ENCODE results near the gene STKLD1. TPM values are rescaled to one million over a fixed set of nuclear protein-coding genes. Genes with fewer than 3 reads are reported as not detected.
"Not testable (repeated sequence)": the region's sequence is repeated elsewhere in the genome, so short reads cannot be mapped to it uniquely, and the experiment has no call there.

STKLD1 gene
- total RNA-seq, 5 donors from 2014 or later (not counting 1 experiment from before 2014, with no cell fraction given) = 0.49 to 1.1 (median 0.70) TPM

DNA sequence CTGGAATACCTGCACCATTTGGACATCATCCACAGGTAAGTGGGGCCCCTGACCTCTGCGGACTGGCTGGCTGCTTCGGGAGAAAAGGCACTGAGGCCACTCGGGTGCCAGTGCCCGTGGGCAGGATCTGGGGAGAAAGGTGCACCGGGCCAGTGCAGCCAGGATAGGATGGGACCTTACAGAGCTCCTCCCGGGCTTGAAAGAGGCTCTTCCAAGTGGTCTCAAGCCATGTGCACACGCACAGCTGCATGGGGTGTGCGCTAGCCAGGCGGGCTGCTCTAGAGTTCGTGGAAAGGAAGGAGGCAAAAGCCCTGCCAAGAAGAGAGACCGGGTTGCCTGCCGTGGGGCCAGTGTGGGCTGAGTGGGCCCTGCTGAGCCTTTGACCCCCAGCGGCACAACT lies 13.4 kb downstream of the STKLD1 start:
- no peaks in the 10 kb centered on the region for H3K4me1 ChIP-seq (ENCODE audit: control insufficient read depth in 1 of 2, extremely low read depth in 1 of 2, insufficient read depth in 2 of 2, low read length in 2 of 2)
- Mint-ChIP-seq H3K4me1 (no peaks in the 10 kb centered on the region), H3K9me3 (no peaks in the 10 kb centered on the region), H3K36me3 (no peaks in the 10 kb centered on the region), H3K27ac (no peak overlapping the region), H3K4me3 (no peak overlapping the region), H3K27me3 (peaks cover 0 to 14% of the 10 kb centered on the region in 2 donors)
- ATAC-seq (replicated peaks in 1 of 4) (no peak), DNase-seq (no peak)
- POLR2A ChIA-PET = no interaction called here
- CTCF ChIA-PET = no interaction called here
- peaks cover 0 to 40% of the 10 kb centered on the region in 2 experiments for H3K27me3 ChIP-seq (replicated peaks in 1 of 2; ENCODE audit: control insufficient read depth in 2 of 2, extremely low read depth in 1 of 2, insufficient read depth in 2 of 2, low read length in 1 of 2)
- no peak overlapping the region for H3K27ac ChIP-seq (ENCODE audit: low read length)
- H3K36me3 ChIP-seq (ENCODE audit: control insufficient read depth in 2 of 2, extremely low read depth in 1 of 2, insufficient read depth in 1 of 2, low read length in 1 of 2) = no peaks in the 10 kb centered on the region
- WGBS (ENCODE audit: insufficient coverage) = 81% methylated on average over 10 of the region's 13 CpGs
- H3K4me3 ChIP-seq (ENCODE audit: control insufficient read depth in 1 of 2, extremely low read depth in 1 of 2, low read length in 1 of 2) = no peak overlapping the region
- H3K9me3 ChIP-seq = no peaks in the 10 kb centered on the region

DNA sequence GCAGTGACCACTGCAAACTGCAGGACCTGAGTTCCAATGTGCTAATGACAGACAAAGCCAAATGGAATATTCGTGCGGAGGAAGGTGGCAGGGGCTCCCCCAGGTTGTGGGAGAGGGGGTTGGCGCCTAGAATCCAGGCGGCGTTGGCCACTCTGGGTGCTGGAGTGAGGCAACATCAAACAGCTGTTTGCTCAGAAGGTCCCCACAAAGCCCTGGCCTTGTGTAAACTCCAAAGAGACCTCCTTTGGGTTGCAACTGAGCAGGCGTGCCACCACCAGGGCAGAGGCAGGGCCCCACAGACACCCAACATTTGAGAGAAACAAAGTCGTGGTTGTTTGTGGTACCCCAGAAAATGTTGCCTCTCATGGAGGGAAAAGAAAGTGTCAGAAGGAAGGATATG lies 14.5 kb downstream of the STKLD1 start:
- ChIA-PET POLR2A (no interaction called here), CTCF (no interaction called here)
- DNase-seq = no peak
- no peak overlapping the region for H3K27ac ChIP-seq (ENCODE audit: low read length)
- H3K27ac Mint-ChIP-seq = no peak overlapping the region
- H3K36me3 Mint-ChIP-seq = no peaks in the 10 kb centered on the region
- peaks cover 0 to 42% of the 10 kb centered on the region in 2 experiments for H3K27me3 ChIP-seq (replicated peaks in 1 of 2; ENCODE audit: control insufficient read depth in 2 of 2, extremely low read depth in 1 of 2, insufficient read depth in 2 of 2, low read length in 1 of 2)
- H3K4me1 ChIP-seq (ENCODE audit: control insufficient read depth in 1 of 2, extremely low read depth in 1 of 2, insufficient read depth in 2 of 2, low read length in 2 of 2) = no peaks in the 10 kb centered on the region
- peaks cover 0 to 14% of the 10 kb centered on the region in 2 donors for H3K27me3 Mint-ChIP-seq
- no peaks in the 10 kb centered on the region for H3K4me1 Mint-ChIP-seq
- H3K9me3 ChIP-seq = no peaks in the 10 kb centered on the region
- no peak overlapping the region for H3K4me3 ChIP-seq (ENCODE audit: control insufficient read depth in 1 of 2, extremely low read depth in 1 of 2, low read length in 1 of 2)
- WGBS (ENCODE audit: insufficient coverage) = 90% methylated on average over 6 of the region's 7 CpGs
- ATAC-seq (replicated peaks in 1 of 4) = no peak
- no peaks in the 10 kb centered on the region for H3K9me3 Mint-ChIP-seq
- H3K36me3 ChIP-seq (ENCODE audit: control insufficient read depth in 2 of 2, extremely low read depth in 1 of 2, insufficient read depth in 1 of 2, low read length in 1 of 2) = no peaks in the 10 kb centered on the region
- no peak overlapping the region for H3K4me3 Mint-ChIP-seq

DNA sequence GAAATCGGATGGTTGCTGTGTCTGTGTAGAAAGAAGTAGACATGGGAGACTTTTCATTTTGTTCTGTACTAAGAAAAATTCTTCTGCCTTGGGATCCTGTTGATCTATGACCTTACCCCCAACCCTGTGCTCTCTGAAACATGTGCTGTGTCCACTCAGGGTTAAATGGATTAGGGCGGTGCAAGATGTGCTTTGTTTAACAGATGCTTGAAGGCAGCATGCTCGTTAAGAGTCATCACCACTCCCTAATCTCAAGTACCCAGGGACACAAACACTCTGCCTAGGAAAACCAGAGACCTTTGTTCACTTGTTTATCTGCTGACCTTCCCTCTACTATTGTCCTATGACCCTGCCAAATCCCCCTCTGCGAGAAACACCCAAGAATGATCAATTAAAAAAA lies 15.3 kb downstream of the STKLD1 start:
- H3K4me3 Mint-ChIP-seq; H3K36me3 Mint-ChIP-seq; H3K27ac Mint-ChIP-seq; CTCF ChIA-PET; H3K9me3 Mint-ChIP-seq; H3K27ac ChIP-seq (ENCODE audit: low read length); H3K4me1 Mint-ChIP-seq; ATAC-seq (replicated peaks in 1 of 4); H3K9me3 ChIP-seq; H3K4me3 ChIP-seq (ENCODE audit: control insufficient read depth in 1 of 2, extremely low read depth in 1 of 2, low read length in 1 of 2); POLR2A ChIA-PET; DNase-seq; H3K4me1 ChIP-seq (ENCODE audit: control insufficient read depth in 1 of 2, extremely low read depth in 1 of 2, insufficient read depth in 2 of 2, low read length in 2 of 2); H3K36me3 ChIP-seq (ENCODE audit: control insufficient read depth in 2 of 2, extremely low read depth in 1 of 2, insufficient read depth in 1 of 2, low read length in 1 of 2): not testable (repeated sequence)
- no CpG with 5 or more reads among the region's 4 CpGs for WGBS (ENCODE audit: insufficient coverage)
- peaks cover 0 to 42% of the 10 kb centered on the region in 2 experiments for H3K27me3 ChIP-seq (replicated peaks in 1 of 2; ENCODE audit: control insufficient read depth in 2 of 2, extremely low read depth in 1 of 2, insufficient read depth in 2 of 2, low read length in 1 of 2)
- peaks cover 0 to 14% of the 10 kb centered on the region in 2 donors for H3K27me3 Mint-ChIP-seq

DNA sequence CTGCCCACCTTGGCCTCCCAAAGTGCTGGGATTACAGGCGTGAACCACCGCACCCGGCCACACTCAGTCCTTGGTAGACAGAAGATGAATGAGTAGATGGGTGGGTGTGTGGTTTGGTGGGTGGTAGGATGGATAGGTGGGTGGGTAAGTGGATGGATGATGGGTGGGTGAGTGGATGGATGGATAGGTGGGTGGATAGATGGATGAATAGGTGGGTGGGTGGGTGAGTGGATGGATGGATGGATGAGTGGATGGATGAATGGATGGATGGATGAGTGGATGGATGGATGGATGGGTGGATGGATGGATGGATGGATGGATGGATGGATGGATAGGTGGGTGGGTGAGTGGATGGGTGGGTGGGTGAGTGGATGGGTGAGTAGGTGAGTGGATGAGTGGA lies 16.1 kb downstream of the STKLD1 start:
- H3K27ac Mint-ChIP-seq; CTCF ChIA-PET; H3K4me1 ChIP-seq (ENCODE audit: control insufficient read depth in 1 of 2, extremely low read depth in 1 of 2, insufficient read depth in 2 of 2, low read length in 2 of 2); H3K27ac ChIP-seq (ENCODE audit: low read length); ATAC-seq (replicated peaks in 1 of 4); H3K4me1 Mint-ChIP-seq; H3K4me3 Mint-ChIP-seq; H3K36me3 Mint-ChIP-seq; H3K36me3 ChIP-seq (ENCODE audit: control insufficient read depth in 2 of 2, extremely low read depth in 1 of 2, insufficient read depth in 1 of 2, low read length in 1 of 2); POLR2A ChIA-PET; H3K9me3 ChIP-seq; H3K4me3 ChIP-seq (ENCODE audit: control insufficient read depth in 1 of 2, extremely low read depth in 1 of 2, low read length in 1 of 2); H3K9me3 Mint-ChIP-seq; DNase-seq: not testable (repeated sequence)
- H3K27me3 Mint-ChIP-seq = peaks cover 0 to 14% of the 10 kb centered on the region in 2 donors
- peaks cover 0 to 42% of the 10 kb centered on the region in 2 experiments for H3K27me3 ChIP-seq (replicated peaks in 1 of 2; ENCODE audit: control insufficient read depth in 2 of 2, extremely low read depth in 1 of 2, insufficient read depth in 2 of 2, low read length in 1 of 2)
- WGBS (ENCODE audit: insufficient coverage) = no CpG with 5 or more reads among the region's 3 CpGs

DNA sequence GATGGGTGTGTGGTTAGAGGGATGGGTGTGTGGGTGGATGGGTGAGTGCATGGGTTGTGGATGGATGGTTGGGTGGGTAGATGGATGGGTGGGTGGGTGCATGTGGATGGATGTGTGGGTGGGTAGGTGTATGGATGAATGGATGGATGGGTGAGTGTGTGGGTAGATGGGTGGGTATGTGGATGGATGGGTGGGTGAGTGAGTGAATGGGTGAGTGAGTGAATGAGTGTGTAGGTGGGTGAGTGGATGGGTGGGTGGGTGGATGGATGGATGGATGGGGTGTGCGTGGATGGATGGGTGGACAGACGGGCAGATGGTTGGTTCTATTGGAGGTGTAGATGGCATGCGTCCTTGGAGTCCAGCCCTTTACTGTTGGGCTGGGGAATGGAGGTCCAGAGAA lies 17.2 kb downstream of the STKLD1 start:
- H3K4me1 ChIP-seq (ENCODE audit: control insufficient read depth in 1 of 2, extremely low read depth in 1 of 2, insufficient read depth in 2 of 2, low read length in 2 of 2) = no peaks in the 10 kb centered on the region
- no peak overlapping the region for H3K4me3 ChIP-seq (ENCODE audit: control insufficient read depth in 1 of 2, extremely low read depth in 1 of 2, low read length in 1 of 2)
- peaks cover 0 to 42% of the 10 kb centered on the region in 2 experiments for H3K27me3 ChIP-seq (replicated peaks in 1 of 2; ENCODE audit: control insufficient read depth in 2 of 2, extremely low read depth in 1 of 2, insufficient read depth in 2 of 2, low read length in 1 of 2)
- H3K9me3 ChIP-seq = no peaks in the 10 kb centered on the region
- Mint-ChIP-seq H3K9me3 (no peaks in the 10 kb centered on the region), H3K4me3 (no peak overlapping the region), H3K27ac (no peak overlapping the region), H3K36me3 (no peaks in the 10 kb centered on the region), H3K4me1 (no peaks in the 10 kb centered on the region), H3K27me3 (peaks cover 0 to 14% of the 10 kb centered on the region in 2 donors)
- POLR2A ChIA-PET = no interaction called here
- no peak overlapping the region for H3K27ac ChIP-seq (ENCODE audit: low read length)
- DNase-seq (no peak), ATAC-seq (replicated peaks in 1 of 4) (no peak)
- 95% methylated on average over 3 of the region's 3 CpGs for WGBS (ENCODE audit: insufficient coverage)
- H3K36me3 ChIP-seq (ENCODE audit: control insufficient read depth in 2 of 2, extremely low read depth in 1 of 2, insufficient read depth in 1 of 2, low read length in 1 of 2) = no peaks in the 10 kb centered on the region
- CTCF ChIA-PET = no interaction called here

DNA sequence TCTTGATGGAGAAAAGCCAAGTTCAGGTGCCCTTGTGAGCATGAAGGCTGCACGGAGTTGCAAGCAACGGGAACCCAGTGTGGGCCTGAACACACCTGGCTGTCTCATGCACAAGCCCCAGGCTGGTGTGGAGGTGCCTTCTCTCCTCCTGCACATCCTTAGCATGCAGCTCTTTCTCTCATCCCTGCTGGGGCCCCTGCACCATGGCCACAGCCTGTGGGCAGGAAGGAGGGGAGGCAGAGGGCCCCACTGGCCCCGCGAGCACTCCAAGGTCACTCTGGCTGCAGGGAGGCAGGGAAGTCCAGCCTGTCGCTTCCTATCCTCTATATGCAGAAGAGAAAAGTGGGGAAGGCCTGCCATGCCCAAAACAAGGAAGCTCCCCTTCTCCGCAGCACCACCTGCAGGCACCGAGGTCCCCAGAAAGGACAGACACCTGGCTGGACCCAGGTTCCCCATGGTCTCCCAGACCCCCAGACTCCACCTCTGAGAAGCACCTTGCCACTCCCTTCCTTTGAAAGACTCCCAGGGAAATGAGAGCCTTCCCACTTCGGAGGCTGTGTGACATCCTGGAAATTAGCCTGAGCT lies 18.6 kb downstream of the STKLD1 start:
- peaks cover 0 to 10% of the 10 kb centered on the region in 2 donors for H3K27me3 Mint-ChIP-seq
- no peak for DNase-seq
- no peak overlapping the region for H3K4me3 Mint-ChIP-seq
- Histone ChIP-seq H3K36me3 (ENCODE audit: control insufficient read depth in 2 of 2, extremely low read depth in 1 of 2, insufficient read depth in 1 of 2, low read length in 1 of 2) (no peaks in the 10 kb centered on the region), H3K9me3 (no peaks in the 10 kb centered on the region), H3K4me1 (ENCODE audit: control insufficient read depth in 1 of 2, extremely low read depth in 1 of 2, insufficient read depth in 2 of 2, low read length in 2 of 2) (no peaks in the 10 kb centered on the region), H3K27me3 (replicated peaks in 1 of 2; ENCODE audit: control insufficient read depth in 2 of 2, extremely low read depth in 1 of 2, insufficient read depth in 2 of 2, low read length in 1 of 2) (peaks cover 0 to 31% of the 10 kb centered on the region in 2 experiments), H3K4me3 (ENCODE audit: control insufficient read depth in 1 of 2, extremely low read depth in 1 of 2, low read length in 1 of 2) (no peak overlapping the region), H3K27ac (ENCODE audit: low read length) (no peak overlapping the region)
- no peaks in the 10 kb centered on the region for H3K4me1 Mint-ChIP-seq
- H3K36me3 Mint-ChIP-seq = no peaks in the 10 kb centered on the region
- H3K9me3 Mint-ChIP-seq = no peaks in the 10 kb centered on the region
- ChIA-PET CTCF (no interaction called here), POLR2A (no interaction called here)
- no peak overlapping the region for H3K27ac Mint-ChIP-seq
- no peak for ATAC-seq (replicated peaks in 1 of 4)
- 50% methylated on average over 5 of the region's 8 CpGs for WGBS (ENCODE audit: insufficient coverage)

DNA sequence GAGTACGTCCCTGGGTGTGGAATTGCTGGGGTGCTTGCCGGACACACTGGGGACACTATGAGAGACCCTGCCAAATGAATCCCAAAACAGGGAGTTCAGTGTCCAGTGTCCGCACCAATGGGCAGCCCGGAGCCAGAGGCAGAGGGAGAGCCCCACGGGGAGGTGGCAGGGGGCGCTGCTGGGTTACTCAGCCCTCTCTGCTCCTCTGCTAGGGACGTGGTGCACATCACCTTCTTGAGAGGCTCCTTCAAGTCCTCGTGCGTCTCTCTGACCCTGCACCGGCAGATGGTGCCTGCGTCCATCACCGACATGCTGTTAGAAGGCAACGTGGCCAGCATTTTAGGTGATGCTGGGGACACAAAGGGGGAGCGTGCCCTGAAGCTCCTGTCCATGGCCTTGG lies 20.8 kb downstream of the STKLD1 start:
- DNase-seq (no peak), ATAC-seq (replicated peaks in 1 of 4) (no peak)
- no peaks in the 10 kb centered on the region for H3K27me3 Mint-ChIP-seq
- Histone ChIP-seq H3K4me3 (ENCODE audit: control insufficient read depth in 1 of 2, extremely low read depth in 1 of 2, low read length in 1 of 2) (no peak overlapping the region), H3K9me3 (no peaks in the 10 kb centered on the region), H3K36me3 (ENCODE audit: control insufficient read depth in 2 of 2, extremely low read depth in 1 of 2, insufficient read depth in 1 of 2, low read length in 1 of 2) (no peaks in the 10 kb centered on the region), H3K4me1 (ENCODE audit: control insufficient read depth in 1 of 2, extremely low read depth in 1 of 2, insufficient read depth in 2 of 2, low read length in 2 of 2) (peaks cover 0 to 6% of the 10 kb centered on the region in 2 experiments), H3K27ac (ENCODE audit: low read length) (no peak overlapping the region), H3K27me3 (replicated peaks in 1 of 2; ENCODE audit: control insufficient read depth in 2 of 2, extremely low read depth in 1 of 2, insufficient read depth in 2 of 2, low read length in 1 of 2) (peaks cover 0 to 19% of the 10 kb centered on the region in 2 experiments)
- H3K27ac Mint-ChIP-seq = no peak overlapping the region
- CTCF ChIA-PET = no interaction called here
- POLR2A ChIA-PET = no interaction called here
- no peaks in the 10 kb centered on the region for H3K36me3 Mint-ChIP-seq
- WGBS (ENCODE audit: insufficient coverage) = 48% methylated on average over 14 of the region's 14 CpGs
- no peak overlapping the region for H3K4me3 Mint-ChIP-seq
- H3K9me3 Mint-ChIP-seq = no peaks in the 10 kb centered on the region
- no peaks in the 10 kb centered on the region for H3K4me1 Mint-ChIP-seq

Data from T-cell (primary cell).